IPS-NIHi7 (cell line): ENCODE measurements around the gene VWA3A.
A peak's percentile ranks its signal among the peaks of the same experiment; 100 is the strongest.
"Not testable (repeated sequence)": the region's sequence is repeated elsewhere in the genome, so short reads cannot be mapped to it uniquely, and the experiment has no call there.

ENCODE experiments used
- DNase-seq: peaks from one replicate; pipeline ENCODE4 v3.0.0; 2012; ENCODE audit warnings: mixed read lengths; ENCODE audit errors: extremely low spot score

The VWA3A gene

GRCh38 chr16:22183335-22183734 lies 91.0 kb downstream of the VWA3A start:
- DNase-seq, result no peak

- DNase-seq, result peak; percentile 63
These were observed 91.7 kb downstream of the VWA3A start for GRCh38 chr16:22183901-22184614.

- no peak for DNase-seq
These were observed 92.3 kb downstream of the VWA3A start for GRCh38 chr16:22184615-22184968.

GRCh38 chr16:22186517-22186916 lies 94.2 kb downstream of the VWA3A start:
- peak; percentile 65 for DNase-seq

- DNase-seq, result no peak
These were observed 95.9 kb downstream of the VWA3A start for GRCh38 chr16:22188267-22188594.

- peak; percentile 72 for DNase-seq
These were observed 96.5 kb downstream of the VWA3A start for GRCh38 chr16:22188595-22189442.

- no peak for DNase-seq
These were observed 97.2 kb downstream of the VWA3A start for GRCh38 chr16:22189473-22190080.

- peak; percentile 90 for DNase-seq
These were observed 97.9 kb downstream of the VWA3A start for GRCh38 chr16:22190081-22190775.

GRCh38 chr16:22190776-22191531 lies 98.6 kb downstream of the VWA3A start:
- DNase-seq, result peak; percentile 85

GRCh38 chr16:22191532-22192260 lies 99.4 kb downstream of the VWA3A start:
- DNase-seq, result no peak

GRCh38 chr16:22192261-22193062 lies 100.1 kb downstream of the VWA3A start:
- no peak for DNase-seq

- DNase-seq, result no peak
These were observed 100.7 kb downstream of the VWA3A start for GRCh38 chr16:22193063-22193411.

GRCh38 chr16:22194707-22195444 lies 102.5 kb downstream of the VWA3A start:
- DNase-seq, result no peak

GRCh38 chr16:22195445-22195694 lies 103.0 kb downstream of the VWA3A start:
- no peak for DNase-seq

- DNase-seq, result peak; percentile 68
These were observed 103.6 kb downstream of the VWA3A start for GRCh38 chr16:22195695-22196558.

- not testable (repeated sequence) for DNase-seq
These were observed 104.3 kb downstream of the VWA3A start for GRCh38 chr16:22196559-22197168.

GRCh38 chr16:22198547-22199293 lies 106.4 kb downstream of the VWA3A start:
- DNase-seq, result no peak

- DNase-seq, result no peak
These were observed 109.9 kb downstream of the VWA3A start for GRCh38 chr16:22202261-22202637.
